Endodermal cell (in vitro differentiated cells): ENCODE data around the gene SAMD8. TPM values are rescaled to one million over a fixed set of nuclear protein-coding genes. Genes with fewer than 3 reads are reported as not detected.

ENCODE experiments used
- DNase-seq: peaks from one replicate; pipeline ENCODE4 v3.0.0-alpha.2; 2017
- H3K27ac ChIP-seq: 2 replicates; pipeline ENCODE4 v1.5.1; 2013; ENCODE audit warnings: mild to moderate bottlenecking, low read depth, low read length, moderate library complexity
- H3K27me3 ChIP-seq: 2 replicates; pipeline ENCODE4 v1.6.1; 2013; ENCODE audit warnings: mild to moderate bottlenecking, low read length, moderate library complexity; ENCODE audit not compliant: insufficient read depth, control insufficient read depth, poor library complexity, severe bottlenecking
- H3K36me3 ChIP-seq: 2 replicates; pipeline ENCODE4 v1.7.0; 2013; ENCODE audit warnings: mild to moderate bottlenecking, low read length, moderate library complexity; ENCODE audit not compliant: control insufficient read depth, insufficient read depth
- H3K4me1 ChIP-seq: one replicate; pipeline ENCODE4 v1.7.0; 2013; ENCODE audit warnings: low read length; ENCODE audit not compliant: control insufficient read depth, insufficient read depth
- H3K4me3 ChIP-seq: 2 replicates; pipeline ENCODE4 v1.5.1; 2013; ENCODE audit warnings: mild to moderate bottlenecking, low read length, moderate library complexity
- H3K9ac ChIP-seq: 2 replicates; pipeline ENCODE4 v1.6.1; 2013; ENCODE audit warnings: mild to moderate bottlenecking, low read length, moderate library complexity; ENCODE audit not compliant: poor library complexity, severe bottlenecking; ENCODE audit errors: extremely low read depth
- H3K9me3 ChIP-seq: 2 replicates; pipeline ENCODE4 v1.6.1; 2013; ENCODE audit warnings: mild to moderate bottlenecking, low read length, moderate library complexity; ENCODE audit not compliant: control insufficient read depth
- H3K27ac Mint-ChIP-seq: 2 replicates; pipeline ENCODE4 v1.8.0; 2020; ENCODE audit warnings: mixed read lengths
- H3K27me3 Mint-ChIP-seq: 2 replicates; pipeline ENCODE4 v1.8.0; 2021; ENCODE audit warnings: mild to moderate bottlenecking, mixed read lengths; ENCODE audit not compliant: insufficient read depth
- H3K36me3 Mint-ChIP-seq: 2 replicates; pipeline ENCODE4 v1.8.0; 2020; ENCODE audit warnings: low read depth, mixed read lengths
- H3K4me1 Mint-ChIP-seq: 2 replicates; pipeline ENCODE4 v1.8.0; 2020; ENCODE audit warnings: mixed read lengths
- H3K4me3 Mint-ChIP-seq: 2 replicates; pipeline ENCODE4 v1.8.0; 2020; ENCODE audit warnings: mild to moderate bottlenecking, moderate library complexity, mixed read lengths
- H3K9me3 Mint-ChIP-seq: 2 replicates; pipeline ENCODE4 v1.8.0; 2020; ENCODE audit warnings: mild to moderate bottlenecking, mixed read lengths
- CTCF ChIP-seq: fragments of 200-600 bp; sonication (generic); conservative IDR thresholded peaks from 2 replicates; pipeline ENCODE4 v1.5.0; 2021; ENCODE audit warnings: antibody characterized with exemption, mild to moderate bottlenecking
- WGBS, 2 experiments: methylation state at CpG; one replicate each; pipeline versions ENCODE4 v1.1.5 to v1.1.7; 2013; ENCODE audit warnings: missing lambda C conversion rate in 2 of 2, mixed read lengths in 1 of 2; ENCODE audit not compliant: insufficient coverage in 1 of 2, insufficient read length in 1 of 2; 5-methylcytosine and 5-hydroxymethylcytosine counted together
- total RNA-seq, 2 donors: library from RNA; stranded (reverse); fragmentation: NEBNext Ultra II Directional in 1 of 2; extraction: Animal tissue kit (Norgen Biotek cat#: 25700) in 1 of 2; gene quantifications; 2 replicates in 1 of 2; 3 replicates in 1 of 2; pipeline ENCODE4 v1.2.1, GENCODE V29; 2021

SAMD8 gene
- total RNA-seq, 2 donors from 2014 or later = 25.9 to 31.7 TPM

GRCh38 chr10:75176046-75176445 is 64.6 kb downstream of the SAMD8 start:
- no peak overlapping the region for H3K9ac ChIP-seq
- no peak for DNase-seq
- Mint-ChIP-seq H3K27ac (no peak overlapping the region), H3K4me3 (no peak overlapping the region), H3K4me1 (no peaks in the 10 kb centered on the region), H3K9me3 (no peaks in the 10 kb centered on the region), H3K27me3 (no peaks in the 10 kb centered on the region), H3K36me3 (peaks cover 19% of the 10 kb centered on the region)
- no peaks in the 10 kb centered on the region for H3K27me3 ChIP-seq
- no peaks in the 10 kb centered on the region for H3K9me3 ChIP-seq
- peaks cover 21% of the 10 kb centered on the region for H3K36me3 ChIP-seq
- 90 to 95% methylated on average over 5 to 6 of the region's 6 CpGs for WGBS, 2 experiments
- no peaks in the 10 kb centered on the region for H3K4me1 ChIP-seq
- H3K27ac ChIP-seq = no peak overlapping the region
- no peak for TF ChIP-seq CTCF
- H3K4me3 ChIP-seq = no peak overlapping the region

GRCh38 chr10:75176736-75177135 is 65.3 kb downstream of the SAMD8 start:
- Mint-ChIP-seq H3K4me3 (no peak overlapping the region), H3K27ac (no peak overlapping the region), H3K9me3 (no peaks in the 10 kb centered on the region), H3K4me1 (no peaks in the 10 kb centered on the region), H3K27me3 (no peaks in the 10 kb centered on the region), H3K36me3 (peaks cover 26% of the 10 kb centered on the region)
- 90% methylated on average over 1 of the region's 1 CpG; no CpG with 5 or more reads in 1 of the 2 experiments for WGBS, 2 experiments
- Histone ChIP-seq H3K9me3 (no peaks in the 10 kb centered on the region), H3K27ac (no peak overlapping the region), H3K9ac (no peak overlapping the region), H3K4me3 (no peak overlapping the region), H3K36me3 (peaks cover 28% of the 10 kb centered on the region), H3K27me3 (no peaks in the 10 kb centered on the region), H3K4me1 (no peaks in the 10 kb centered on the region)
- TF ChIP-seq CTCF = no peak
- no peak for DNase-seq

- H3K27ac Mint-ChIP-seq = no peak overlapping the region
These were observed 68.3 kb downstream of the SAMD8 start for GRCh38 chr10:75179657-75180177.

More at GRCh38 chr10:75179657-75180177, 68.3 kb downstream of the SAMD8 start:
- Histone ChIP-seq H3K4me1 (no peaks in the 10 kb centered on the region), H3K27ac (no peak overlapping the region), H3K4me3 (no peak overlapping the region), H3K9me3 (no peaks in the 10 kb centered on the region), H3K36me3 (peaks cover 28% of the 10 kb centered on the region), H3K27me3 (no peaks in the 10 kb centered on the region), H3K9ac (no peak overlapping the region)
- H3K4me1 Mint-ChIP-seq = no peaks in the 10 kb centered on the region
- no peak for DNase-seq
- no peaks in the 10 kb centered on the region for H3K27me3 Mint-ChIP-seq
- TF ChIP-seq CTCF = no peak
- H3K9me3 Mint-ChIP-seq = no peaks in the 10 kb centered on the region
- peaks cover 36% of the 10 kb centered on the region for H3K36me3 Mint-ChIP-seq
- no peak overlapping the region for H3K4me3 Mint-ChIP-seq
- WGBS, 2 experiments = 83 to 94% methylated on average over 1 of the region's 1 CpG
